Gastrocnemius medialis (tissue), 4 donors: ENCODE data around the gene SEC22A.

ENCODE experiments used
- CTCF ChIP-seq, 5 experiments: fragments of 450-650 bp in 3 of 5; fragments of 200-600 bp in 2 of 5; sonication (generic) in 2 of 5; IDR thresholded peaks in 4 of 5; conservative IDR thresholded peaks in 1 of 5; 1 replicate in 4 of 5; 2 replicates in 1 of 5; pipeline ENCODE4 v1.5.1; 2016 to 2019; ENCODE audit warnings: antibody characterized with exemption in 5 of 5, mild to moderate bottlenecking in 3 of 5, moderate library complexity in 3 of 5
- POLR2A ChIP-seq, 2 donors: fragments of 450-650 bp; IDR thresholded peaks; one replicate each; pipeline ENCODE4 v1.6.1; 2017; ENCODE audit warnings: antibody characterized with exemption in 2 of 2, mild to moderate bottlenecking in 2 of 2, moderate library complexity in 2 of 2

DNA sequence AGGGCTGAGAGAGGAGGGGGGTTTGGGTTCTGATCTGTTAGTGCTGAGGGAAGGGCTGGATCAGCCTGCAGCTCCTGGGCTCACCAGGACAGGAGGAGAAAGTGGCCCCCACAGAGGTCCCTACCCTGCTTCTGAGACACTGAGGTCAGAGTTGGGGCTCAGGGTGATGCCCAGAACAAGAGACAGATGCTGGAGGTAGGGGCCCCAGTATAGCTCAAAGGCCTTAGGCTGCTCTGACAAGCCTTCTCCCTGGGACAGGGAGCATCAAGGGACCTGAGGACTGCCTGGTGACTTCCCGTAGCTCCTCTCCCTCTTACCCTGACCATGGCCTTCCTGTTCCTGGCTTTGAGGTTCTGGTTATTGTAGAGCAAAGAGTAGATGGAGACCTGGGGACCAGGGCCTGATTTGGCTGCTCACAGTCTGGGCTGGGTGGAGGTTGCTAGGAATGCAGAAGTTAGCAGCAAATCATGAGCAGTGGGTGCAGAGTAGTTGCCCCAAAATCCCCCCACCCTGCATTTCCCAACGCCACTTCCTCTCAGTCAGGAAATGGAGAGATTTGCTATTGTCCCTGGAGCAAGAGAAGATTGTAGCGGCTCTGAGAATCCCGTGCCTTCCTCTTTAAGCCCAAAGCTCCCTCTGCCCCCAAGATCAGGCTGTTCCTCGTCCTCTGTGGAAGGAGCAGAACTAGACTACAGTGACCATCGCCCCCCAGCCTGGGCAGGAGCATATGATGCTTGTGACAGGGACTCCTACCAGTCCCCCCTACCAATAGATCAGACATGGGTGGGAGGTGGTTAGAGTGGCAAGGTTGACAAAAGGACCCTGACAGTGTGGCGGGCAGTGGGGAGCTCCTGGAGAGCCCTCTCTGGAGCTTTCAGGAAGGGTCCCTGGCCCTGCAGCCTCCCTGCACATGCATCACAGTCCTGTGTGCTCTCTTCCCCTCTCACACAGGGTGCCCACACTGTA lies 47.4 kb upstream of the SEC22A start:
- TF ChIP-seq POLR2A (IDR thresholded peaks at IDR 0.05), result no peak
- TF ChIP-seq CTCF (IDR thresholded peaks at IDR 0.05 in 4 of 5, conservative IDR thresholded peaks at IDR 0.05 in 1 of 5), result no peak
